Esophagus squamous epithelium (tissue), 4 donors: ENCODE results near the gene PTPN20.
"Not testable (repeated sequence)": the region's sequence is repeated elsewhere in the genome, so short reads cannot be mapped to it uniquely, and the experiment has no call there.

Source experiments
- CTCF ChIP-seq, 6 experiments: fragments of 450-650 bp in 4 of 6; fragments of 200-600 bp in 2 of 6; sonication (generic) in 2 of 6; IDR thresholded peaks; one replicate each; pipeline ENCODE4 v1.5.1; 2016 to 2019; ENCODE audit warnings: antibody characterized with exemption in 6 of 6, mild to moderate bottlenecking in 4 of 6, moderate library complexity in 4 of 6
- POLR2A ChIP-seq, 4 donors: fragments of 450-650 bp; IDR thresholded peaks; one replicate each; pipeline ENCODE4 v1.6.1; 2017; ENCODE audit warnings: antibody characterized with exemption in 4 of 4, mild to moderate bottlenecking in 4 of 4, moderate library complexity in 3 of 4

GRCh38 chr10:46922498-46922897 is 11.3 kb downstream of the PTPN20 start:
- not testable (repeated sequence) for TF ChIP-seq CTCF, POLR2A (IDR thresholded peaks at IDR 0.05)
